H9 (cell line): ENCODE results near the gene FRAS1. TPM values are rescaled to one million over a fixed set of nuclear protein-coding genes. Genes with fewer than 3 reads are reported as not detected.
A peak's percentile ranks its signal among the peaks of the same experiment; 100 is the strongest.

Experiments
- DNase-seq: peaks from one replicate; pipeline ENCODE4 v3.0.0-alpha.2; 2017
- H2AFZ ChIP-seq: one replicate; pipeline ENCODE4 v1.6.1; 2013; ENCODE audit warnings: mild to moderate bottlenecking, low read length, control low read depth, moderate library complexity
- H2AK5ac ChIP-seq: 2 replicates; pipeline ENCODE4 v1.6.1; 2013; ENCODE audit warnings: low read length, control low read depth, mixed read lengths; ENCODE audit not compliant: insufficient read length
- H2BK120ac ChIP-seq: one replicate; pipeline ENCODE4 v1.6.1; 2013; ENCODE audit warnings: low read depth, mild to moderate bottlenecking, low read length, control low read depth, inconsistent platforms; ENCODE audit not compliant: poor library complexity, severe bottlenecking
- H2BK12ac ChIP-seq: 2 replicates; pipeline ENCODE4 v1.6.1; 2013; ENCODE audit warnings: low read length, control low read depth, mixed read lengths, low read depth; ENCODE audit not compliant: insufficient read length
- H2BK15ac ChIP-seq: 2 replicates; pipeline ENCODE4 v1.6.1; 2013; ENCODE audit warnings: low read depth, low read length, control low read depth
- H2BK20ac ChIP-seq: one replicate; pipeline ENCODE4 v1.6.1; 2013; ENCODE audit warnings: low read depth, mild to moderate bottlenecking, low read length, control low read depth, inconsistent platforms; ENCODE audit not compliant: poor library complexity, severe bottlenecking
- H2BK5ac ChIP-seq: 2 replicates; pipeline ENCODE4 v1.6.1; 2013; ENCODE audit warnings: low read length, control low read depth, mixed read lengths; ENCODE audit not compliant: insufficient read length
- H3K14ac ChIP-seq: 2 replicates; pipeline ENCODE4 v1.6.1; 2013; ENCODE audit warnings: low read length, control low read depth; ENCODE audit not compliant: insufficient read depth
- H3K18ac ChIP-seq: 2 replicates; pipeline ENCODE4 v1.6.1; 2013; ENCODE audit warnings: low read depth, mild to moderate bottlenecking, mixed read lengths, low read length, control low read depth; ENCODE audit not compliant: insufficient read length
- H3K23ac ChIP-seq: 2 replicates; pipeline ENCODE4 v1.6.1; 2013; ENCODE audit warnings: low read length, control low read depth, mixed read lengths, low read depth; ENCODE audit not compliant: insufficient read length
- H3K23me2 ChIP-seq: 2 replicates; pipeline ENCODE4 v1.6.1; 2013; ENCODE audit warnings: low read depth, mild to moderate bottlenecking, mixed read lengths, low read length, control low read depth; ENCODE audit not compliant: insufficient read length, poor library complexity, severe bottlenecking
- H3K27ac ChIP-seq: 2 replicates; pipeline ENCODE4 v1.5.1; 2013; ENCODE audit warnings: low read length, control low read depth, mixed read lengths, low read depth; ENCODE audit not compliant: insufficient read length
- H3K27me3 ChIP-seq: 2 replicates; pipeline ENCODE4 v1.6.1; 2013; ENCODE audit warnings: low read length, control low read depth, inconsistent platforms; ENCODE audit not compliant: insufficient read depth
- H3K4ac ChIP-seq: 2 replicates; pipeline ENCODE4 v1.6.1; 2013; ENCODE audit warnings: low read depth, mild to moderate bottlenecking, control low read depth, inconsistent platforms, low read length, moderate library complexity
- H3K4me1 ChIP-seq: 2 replicates; pipeline ENCODE4 v1.6.1; 2013; ENCODE audit warnings: low read length, control low read depth, inconsistent platforms; ENCODE audit not compliant: insufficient read depth
- H3K4me2 ChIP-seq: 2 replicates; pipeline ENCODE4 v1.6.1; 2013; ENCODE audit warnings: low read length, control low read depth, mixed read lengths; ENCODE audit not compliant: insufficient read length, insufficient read depth
- H3K56ac ChIP-seq: 2 replicates; pipeline ENCODE4 v1.6.1; 2013; ENCODE audit warnings: low read depth, mild to moderate bottlenecking, mixed read lengths, low read length, control low read depth; ENCODE audit not compliant: insufficient read length
- H3K79me1 ChIP-seq: 2 replicates; pipeline ENCODE4 v1.6.1; 2013; ENCODE audit warnings: low read depth, mild to moderate bottlenecking, moderate library complexity, low read length, control low read depth, inconsistent platforms; ENCODE audit not compliant: insufficient read depth, poor library complexity, severe bottlenecking
- H3K79me2 ChIP-seq: 2 replicates; pipeline ENCODE4 v1.6.1; 2013; ENCODE audit warnings: low read length, control low read depth, inconsistent platforms; ENCODE audit not compliant: insufficient read depth
- H3K9ac ChIP-seq: 2 replicates; pipeline ENCODE4 v1.6.1; 2013; ENCODE audit warnings: low read length, control low read depth, mixed read lengths; ENCODE audit not compliant: insufficient read length; ENCODE audit errors: extremely low read depth
- H3K9me3 ChIP-seq: one replicate; pipeline ENCODE4 v1.6.1; 2013; ENCODE audit warnings: low read depth, low read length, inconsistent platforms; ENCODE audit not compliant: control insufficient read depth
- H3T11ph ChIP-seq: one replicate; pipeline ENCODE4 v1.6.1; 2013; ENCODE audit warnings: mild to moderate bottlenecking, low read length, control low read depth, inconsistent platforms
- H4K20me1 ChIP-seq: one replicate; pipeline ENCODE4 v1.6.1; 2013; ENCODE audit not compliant: control insufficient read depth, insufficient read length, insufficient read depth
- H4K5ac ChIP-seq: 2 replicates; pipeline ENCODE4 v1.6.1; 2013; ENCODE audit warnings: low read depth, mild to moderate bottlenecking, mixed read lengths, low read length, control low read depth; ENCODE audit not compliant: insufficient read length
- H4K8ac ChIP-seq: replicated peaks from 2 replicates; pipeline ENCODE4 v1.6.1; 2013; ENCODE audit warnings: low read length, control low read depth, mixed read lengths, low read depth; ENCODE audit not compliant: insufficient read length
- H4K91ac ChIP-seq: 2 replicates; pipeline ENCODE4 v1.6.1; 2013; ENCODE audit warnings: low read depth, mild to moderate bottlenecking, moderate library complexity, mixed read lengths, low read length, control low read depth; ENCODE audit not compliant: insufficient read length
- H3K27ac Mint-ChIP-seq, 3 experiments: 2 replicates in 2 of 3; 3 replicates in 1 of 3; pipeline ENCODE4 v1.8.0; 2020 to 2021; ENCODE audit warnings: mixed read lengths in 3 of 3, mild to moderate bottlenecking in 1 of 3, moderate library complexity in 1 of 3
- H3K27me3 Mint-ChIP-seq: 2 replicates; pipeline ENCODE4 v1.8.0; 2021; ENCODE audit warnings: low read depth, mild to moderate bottlenecking, moderate library complexity, mixed read lengths
- H3K36me3 Mint-ChIP-seq, 3 experiments: 2 replicates in 2 of 3; 3 replicates in 1 of 3; pipeline ENCODE4 v1.8.0; 2020 to 2021; ENCODE audit warnings: low read depth in 3 of 3, mixed read lengths in 3 of 3; ENCODE audit not compliant: insufficient read depth in 1 of 3
- H3K4me1 Mint-ChIP-seq, 2 experiments: 2 replicates each; pipeline ENCODE4 v1.8.0; 2020; ENCODE audit warnings: mixed read lengths in 2 of 2
- H3K4me3 Mint-ChIP-seq, 2 experiments: 2 replicates in 1 of 2; 3 replicates in 1 of 2; pipeline ENCODE4 v1.8.0; 2020 to 2021; ENCODE audit warnings: mild to moderate bottlenecking in 2 of 2, mixed read lengths in 2 of 2, moderate library complexity in 1 of 2
- H3K9me3 Mint-ChIP-seq, 2 experiments: 2 replicates in 1 of 2; 3 replicates in 1 of 2; pipeline ENCODE4 v1.8.0; 2020; ENCODE audit warnings: mild to moderate bottlenecking in 2 of 2, mixed read lengths in 2 of 2, moderate library complexity in 1 of 2
- CTCF ChIP-seq: fragments of 200-600 bp; sonication (generic); conservative IDR thresholded peaks from 3 replicates; pipeline ENCODE4 v1.8.0; 2021; ENCODE audit warnings: antibody characterized with exemption, mild to moderate bottlenecking
- WGBS: extraction: QIAGEN DNeasy Blood & Tissue Kit; methylation state at CpG from one replicate; pipeline ENCODE4 v1.1.7; 2013; ENCODE audit warnings: missing lambda C conversion rate, low lambda C conversion rate, mixed read lengths; ENCODE audit not compliant: insufficient read length; ENCODE audit errors: extremely low coverage; 5-methylcytosine and 5-hydroxymethylcytosine counted together
- total RNA-seq: library from RNA; stranded (reverse); gene quantifications from 2 replicates; pipeline ENCODE4 v1.2.1, GENCODE V29; 2021

Gene FRAS1
- total RNA-seq, 1 experiment from 2014 or later: 58.5 TPM

GRCh38 chr4:78136109-78137081, 79.3 kb downstream of the FRAS1 start:
- H3K79me2 ChIP-seq: peaks cover 11% of the 10 kb centered on the region; the same call in 1 of the 2 replicates
- peaks cover 5% of the 10 kb centered on the region in 2 experiments; a peak in 2 of 5 replicates for H3K9me3 Mint-ChIP-seq

More at GRCh38 chr4:78136109-78137081, 79.3 kb downstream of the FRAS1 start:
- no peak overlapping the region for H3K27ac ChIP-seq
- H2BK5ac ChIP-seq: no peak overlapping the region
- no peaks in the 10 kb centered on the region for H3K27me3 ChIP-seq
- no peak for DNase-seq
- Mint-ChIP-seq H3K4me1 (peaks cover 10 to 14% of the 10 kb centered on the region in 2 experiments), H3K36me3 (peaks cover 0 to 9% (median 5%) of the 10 kb centered on the region in 3 experiments; a peak in 4 of 7 replicates), H3K27ac (no peak overlapping the region), H3K4me3 (no peak overlapping the region), H3K27me3 (no peaks in the 10 kb centered on the region)
- H3K9me3 ChIP-seq: no peaks in the 10 kb centered on the region
- H3K23ac ChIP-seq: no peak overlapping the region
- no peak overlapping the region for H2BK12ac ChIP-seq
- H3K4ac ChIP-seq: no peak overlapping the region
- H3K79me1 ChIP-seq: no peaks in the 10 kb centered on the region
- no peaks in the 10 kb centered on the region for H4K20me1 ChIP-seq
- no peak overlapping the region for H4K91ac ChIP-seq
- TF ChIP-seq CTCF: no peak
- H3T11ph ChIP-seq: no peak overlapping the region
- H2AFZ ChIP-seq: no peak overlapping the region
- no peak overlapping the region for H2BK20ac ChIP-seq
- H4K8ac ChIP-seq: peak overlapping the region; percentile 13
- H2BK120ac ChIP-seq: no peak overlapping the region
- no peaks in the 10 kb centered on the region for H3K23me2 ChIP-seq
- H3K4me1 ChIP-seq: peaks cover 3% of the 10 kb centered on the region
- WGBS: no CpG with 5 or more reads among the region's 8 CpGs
- H4K5ac ChIP-seq: no peak overlapping the region
- no peak overlapping the region for H2BK15ac ChIP-seq
- H3K18ac ChIP-seq: no peak overlapping the region
- no peak overlapping the region for H3K56ac ChIP-seq
- no peak overlapping the region for H3K4me2 ChIP-seq
- H3K9ac ChIP-seq: no peak overlapping the region
- H2AK5ac ChIP-seq: no peak overlapping the region
- no peak overlapping the region for H3K14ac ChIP-seq
